T47D (cell line): ENCODE results near the gene NRARP.

Source experiments
- DNase-seq, 2 experiments: peaks; one replicate each; pipeline versions ENCODE4 v3.0.0 to v3.0.0-alpha.2; 2011 to 2012; ENCODE audit warnings: low read depth in 1 of 2, low spot score in 1 of 2
- JUND ChIP-seq: IDR thresholded peaks from 2 replicates; pipeline ENCODE4 v1.6.1; 2012; ENCODE audit warnings: low read depth
- in situ Hi-C: cut with HindIII; loops from 2 replicates; pipeline ENCODE4 v1.10.0; 2016; ENCODE audit warnings: low sequenced_read_pairs, low pct_unique_long_range_greater_than_20kb

NRARP gene

GRCh38 chr9:137278721-137279711 lies 23.1 kb downstream of the NRARP start:
- DNase-seq, result no peak
- in situ Hi-C loops, result no loop called here
- TF ChIP-seq JUND, result no peak

- no peak for TF ChIP-seq JUND
- no peak for DNase-seq
- in situ Hi-C loops, result no loop called here
Measured at GRCh38 chr9:137278061-137278701, 23.9 kb downstream of the NRARP start.

- in situ Hi-C loops, result no loop called here
- no peak for DNase-seq
- no peak for TF ChIP-seq JUND
Measured at GRCh38 chr9:137277329-137278041, 24.6 kb downstream of the NRARP start, which contains the start of gene TOR4A. Gene TOR4A, plus strand, starts transcription at chr9:137277726. Its CDS starts 964 bp downstream, at chr9:137278690.

- in situ Hi-C loops, result no loop called here
- TF ChIP-seq JUND, result no peak
- no peak for DNase-seq
Measured at GRCh38 chr9:137276473-137277328, 25.4 kb downstream of the NRARP start.

DNA sequence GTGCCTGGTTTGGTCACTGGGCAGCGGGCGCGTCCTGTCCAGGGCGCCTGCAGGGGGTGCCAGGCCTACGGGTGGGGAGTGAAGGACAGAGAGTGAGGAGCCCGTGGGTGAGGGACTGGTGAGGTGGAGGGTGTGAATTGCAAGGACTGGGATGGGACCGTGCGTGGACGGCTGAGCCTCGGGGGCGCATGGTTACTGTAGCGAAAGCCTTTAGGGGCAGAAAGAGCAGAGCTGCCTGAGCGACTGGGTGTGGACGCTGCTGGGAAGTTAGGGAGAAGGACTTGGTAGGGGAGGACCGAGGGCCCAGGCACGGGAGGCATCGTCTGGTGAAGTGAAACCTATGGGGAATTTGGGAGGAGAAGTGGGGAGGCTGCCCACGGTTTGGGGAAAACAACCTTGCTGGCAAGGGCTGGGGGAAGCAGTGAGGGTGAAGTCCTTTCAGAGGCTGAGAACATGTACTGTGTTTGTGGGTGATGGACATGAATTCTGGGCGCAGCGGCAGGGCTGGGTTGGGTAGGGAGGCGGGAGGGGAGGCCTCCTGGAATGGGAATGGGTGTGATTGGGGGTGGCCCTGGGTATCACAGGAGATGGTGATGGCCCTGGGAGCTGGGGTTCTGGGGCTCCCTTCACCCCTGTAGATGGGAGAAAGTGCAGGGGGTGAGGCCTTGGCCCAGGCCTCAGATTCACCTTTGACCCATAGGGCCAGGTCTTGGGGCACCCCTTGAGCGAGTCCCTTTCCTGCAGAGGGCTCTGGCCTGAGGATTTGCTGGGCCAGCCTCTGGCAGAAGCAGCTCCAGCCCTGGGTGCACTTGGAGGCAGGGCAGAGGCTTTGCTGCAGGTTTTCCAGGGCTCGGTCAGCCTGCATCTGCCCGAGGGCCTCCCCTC lies 26.2 kb downstream of the NRARP start:
- in situ Hi-C loops, result no loop called here
- no peak for DNase-seq

GRCh38 chr9:137275203-137275587 lies 26.9 kb downstream of the NRARP start:
- no peak for TF ChIP-seq JUND
- DNase-seq, result no peak
- in situ Hi-C loops, result no loop called here

More for the DNA sequence above, 26.2 kb downstream of the NRARP start:
- TF ChIP-seq JUND, result no peak

DNA sequence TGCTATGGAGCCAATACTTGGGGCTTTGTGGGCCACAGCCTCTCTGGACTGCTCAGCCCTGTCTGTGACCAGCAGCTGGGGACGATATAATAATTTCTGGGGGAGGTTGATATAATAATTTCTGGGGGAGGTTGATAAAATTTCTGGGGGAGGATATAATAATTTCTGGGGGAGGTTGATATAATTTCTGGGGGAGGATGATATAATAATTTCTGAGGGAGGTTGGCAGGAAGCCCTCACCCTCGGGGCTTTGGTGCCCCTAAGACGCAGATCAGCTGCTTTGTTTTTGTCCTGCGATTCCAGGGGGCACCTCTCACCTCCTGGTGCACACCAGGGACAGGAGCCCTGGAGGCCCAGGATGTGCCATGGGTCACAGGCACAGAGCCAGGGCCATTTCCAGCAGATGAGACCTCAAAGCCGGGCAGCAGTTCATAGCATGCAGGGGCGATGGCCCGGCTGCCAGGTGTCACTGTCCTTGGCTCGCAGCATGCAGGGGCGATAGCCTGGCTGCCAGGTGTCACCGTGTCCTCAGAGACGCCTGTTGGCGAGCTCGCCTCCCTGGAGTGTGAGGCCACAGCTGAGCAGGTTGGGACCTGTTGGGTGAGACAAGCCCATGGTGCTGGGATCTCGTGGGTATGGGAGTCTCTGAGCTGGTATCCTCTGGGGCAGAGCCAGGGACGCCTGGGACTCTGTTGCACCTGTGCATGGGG lies 28.3 kb downstream of the NRARP start:
- in situ Hi-C loops, result no loop called here
- DNase-seq, result peak in 1 of 2 experiments; percentile 83
- no peak for TF ChIP-seq JUND

DNA sequence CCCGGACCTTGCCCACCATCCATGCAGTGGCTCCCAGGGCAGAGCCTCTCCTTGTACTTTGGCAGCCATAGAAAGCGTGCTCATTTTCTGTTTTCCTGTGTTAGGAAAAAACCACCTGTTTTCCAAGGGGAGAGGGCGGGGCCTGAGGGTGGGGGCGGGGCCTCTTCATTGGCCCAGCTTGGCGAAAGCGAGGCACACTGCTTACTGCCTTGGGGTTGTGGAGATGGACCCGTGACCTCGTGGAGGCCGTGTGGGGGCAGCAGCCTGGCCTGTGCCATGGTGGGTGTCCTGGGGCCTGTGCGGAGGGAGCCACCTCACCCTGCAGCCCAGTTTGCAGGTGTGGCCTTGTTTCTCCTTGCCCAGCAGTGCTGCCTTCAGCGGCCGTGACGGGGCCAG lies 29.0 kb downstream of the NRARP start:
- in situ Hi-C loops, result no loop called here
- TF ChIP-seq JUND, result no peak
- peak; percentile 48 to 67 for DNase-seq

GRCh38 chr9:137272241-137273094 lies 29.6 kb downstream of the NRARP start:
- no peak for DNase-seq
- no peak for TF ChIP-seq JUND
- in situ Hi-C loops, result no loop called here

- no peak for TF ChIP-seq JUND
- in situ Hi-C loops, result no loop called here
- no peak for DNase-seq
Measured at GRCh38 chr9:137271696-137272076, 30.4 kb downstream of the NRARP start.
